ENCODE data around the gene ZNF511.

ZNF511 gene

DNA sequence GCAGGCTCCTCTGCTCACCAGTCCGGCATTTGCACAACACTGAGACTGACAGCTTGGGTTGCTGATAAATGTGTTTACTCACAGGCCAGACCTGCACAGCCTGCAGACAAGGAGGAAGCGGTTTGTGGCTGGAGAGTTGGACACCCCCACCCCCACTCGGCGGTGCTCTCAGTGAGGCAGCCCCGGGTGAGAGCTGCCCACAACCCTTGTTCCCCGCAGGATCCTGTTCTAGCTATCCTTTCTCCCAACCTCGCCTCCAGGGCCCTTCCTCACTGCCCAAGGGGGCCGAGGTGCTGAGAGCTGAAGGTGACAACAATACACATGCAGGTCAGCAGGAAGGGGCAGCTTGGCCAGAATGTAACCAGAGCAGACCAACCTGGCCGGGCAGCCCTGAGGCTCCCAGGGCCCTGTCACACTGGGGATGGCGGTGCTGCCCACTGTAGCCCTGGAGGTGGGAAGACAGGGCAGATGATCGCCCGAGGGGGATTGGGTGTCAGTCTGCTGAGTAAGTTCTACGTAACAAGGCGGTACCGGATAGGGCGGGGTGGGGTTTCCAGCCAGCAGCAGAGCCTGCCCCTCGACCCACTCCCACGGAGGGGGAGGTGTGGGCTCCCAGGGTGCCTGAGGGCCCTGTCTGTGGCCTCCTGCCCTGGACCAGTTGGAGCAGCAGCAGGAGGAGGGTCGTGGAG is 30.0 kb upstream of the ZNF511 start:
- TF ChIP-seq, protein P1, sequence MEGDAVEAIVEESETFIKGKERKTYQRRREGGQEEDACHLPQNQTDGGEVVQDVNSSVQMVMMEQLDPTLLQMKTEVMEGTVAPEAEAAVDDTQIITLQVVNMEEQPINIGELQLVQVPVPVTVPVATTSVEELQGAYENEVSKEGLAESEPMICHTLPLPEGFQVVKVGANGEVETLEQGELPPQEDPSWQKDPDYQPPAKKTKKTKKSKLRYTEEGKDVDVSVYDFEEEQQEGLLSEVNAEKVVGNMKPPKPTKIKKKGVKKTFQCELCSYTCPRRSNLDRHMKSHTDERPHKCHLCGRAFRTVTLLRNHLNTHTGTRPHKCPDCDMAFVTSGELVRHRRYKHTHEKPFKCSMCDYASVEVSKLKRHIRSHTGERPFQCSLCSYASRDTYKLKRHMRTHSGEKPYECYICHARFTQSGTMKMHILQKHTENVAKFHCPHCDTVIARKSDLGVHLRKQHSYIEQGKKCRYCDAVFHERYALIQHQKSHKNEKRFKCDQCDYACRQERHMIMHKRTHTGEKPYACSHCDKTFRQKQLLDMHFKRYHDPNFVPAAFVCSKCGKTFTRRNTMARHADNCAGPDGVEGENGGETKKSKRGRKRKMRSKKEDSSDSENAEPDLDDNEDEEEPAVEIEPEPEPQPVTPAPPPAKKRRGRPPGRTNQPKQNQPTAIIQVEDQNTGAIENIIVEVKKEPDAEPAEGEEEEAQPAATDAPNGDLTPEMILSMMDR (conservative IDR thresholded peaks at IDR 0.05; ENCODE audit: low read depth, low read length) = no peak
- DNase-seq (ENCODE audit: low read depth) = peak; percentile 69
- no peak overlapping the region for H3K4me3 ChIP-seq (ENCODE audit: low read depth, low read length)

GRCh38 chr10:133279326-133280226 is 29.1 kb upstream of the ZNF511 start:
- H3K4me3 ChIP-seq (ENCODE audit: low read depth, low read length) = no peak overlapping the region
- TF ChIP-seq, protein P1 (conservative IDR thresholded peaks at IDR 0.05; ENCODE audit: low read depth, low read length) = no peak
- DNase-seq (ENCODE audit: low read depth) = no peak

DNA sequence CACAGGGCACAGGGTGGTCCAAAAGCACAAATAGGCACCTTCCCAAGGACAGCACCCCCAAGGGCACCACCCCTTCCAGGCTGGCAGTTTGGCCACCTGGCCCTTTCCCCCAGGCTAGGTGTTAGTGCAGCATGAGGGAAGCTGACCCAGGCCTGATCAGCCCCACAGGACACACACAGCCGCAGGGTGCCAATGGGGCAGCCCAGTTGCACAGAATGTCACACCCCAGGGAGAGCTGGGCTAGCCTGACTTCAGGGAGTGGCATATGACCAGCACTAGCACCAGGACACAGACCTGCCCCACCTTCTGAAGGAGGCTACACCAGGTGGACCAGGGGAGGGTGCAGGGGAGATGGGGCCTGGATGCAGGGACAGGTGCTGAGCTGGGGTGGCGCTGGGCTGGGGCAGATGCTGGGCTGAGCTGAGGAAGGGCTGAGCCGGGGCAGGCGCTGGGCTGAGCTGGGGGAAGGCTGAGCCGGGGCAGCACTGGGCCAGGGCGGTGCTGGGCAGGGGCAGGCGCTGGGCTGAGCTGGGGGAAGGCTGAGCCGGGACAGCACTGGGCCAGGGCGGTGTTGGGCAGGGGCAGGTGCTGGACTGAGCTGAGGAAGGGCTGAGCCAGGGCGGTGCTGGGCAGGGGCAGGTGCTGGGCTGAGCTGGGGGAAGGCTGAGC is 28.2 kb upstream of the ZNF511 start:
- H3K4me3 ChIP-seq (ENCODE audit: low read depth, low read length) = no peak overlapping the region
- DNase-seq (ENCODE audit: low read depth) = no peak
- TF ChIP-seq, protein P1 (conservative IDR thresholded peaks at IDR 0.05; ENCODE audit: low read depth, low read length) = no peak

DNA sequence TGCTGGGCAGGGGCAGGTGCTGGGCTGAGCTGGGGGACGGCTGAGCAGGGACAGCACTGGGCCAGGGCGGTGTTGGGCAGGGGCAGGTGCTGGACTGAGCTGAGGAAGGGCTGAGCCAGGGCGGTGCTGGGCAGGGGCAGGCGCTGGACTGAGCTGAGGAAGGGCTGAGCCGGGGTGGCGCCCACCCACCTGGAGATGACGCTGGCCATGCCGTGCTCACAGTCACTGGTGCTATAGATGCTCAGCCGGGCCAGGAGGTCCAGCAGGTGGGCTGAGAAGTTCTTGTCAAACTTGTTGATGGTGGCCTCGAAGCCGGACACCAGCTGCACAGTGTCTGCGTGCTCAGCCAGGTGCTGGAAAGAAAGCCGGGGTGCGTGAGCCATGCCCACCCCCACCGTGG is 27.6 kb upstream of the ZNF511 start:
- TF ChIP-seq, protein P1 (conservative IDR thresholded peaks at IDR 0.05; ENCODE audit: low read depth, low read length) = no peak
- H3K4me3 ChIP-seq (ENCODE audit: low read depth, low read length) = no peak overlapping the region
- DNase-seq (ENCODE audit: low read depth) = no peak

GRCh38 chr10:133281628-133282372 is 26.9 kb upstream of the ZNF511 start:
- TF ChIP-seq, protein P1 (conservative IDR thresholded peaks at IDR 0.05; ENCODE audit: low read depth, low read length) = no peak
- DNase-seq (ENCODE audit: low read depth) = no peak
- H3K4me3 ChIP-seq (ENCODE audit: low read depth, low read length) = no peak overlapping the region

- H3K4me3 ChIP-seq (ENCODE audit: low read depth, low read length) = no peak overlapping the region
- TF ChIP-seq, protein P1 (conservative IDR thresholded peaks at IDR 0.05; ENCODE audit: low read depth, low read length) = no peak
- DNase-seq (ENCODE audit: low read depth) = no peak
Measured at GRCh38 chr10:133282846-133283390, 25.8 kb upstream of the ZNF511 start.
